D721Med (cell line): ENCODE data around the gene MSL1.
"Not testable (repeated sequence)": the region's sequence is repeated elsewhere in the genome, so short reads cannot be mapped to it uniquely, and the experiment has no call there.

ENCODE experiments used
- DNase-seq: peaks from one replicate; pipeline ENCODE4 v3.0.0; 2011; ENCODE audit warnings: low spot score; ENCODE audit not compliant: insufficient read length
- FAIRE-seq: peaks from 2 replicates; lab custom pipeline; 2011; peaks lifted over from hg19 to GRCh38; lab: Jason Lieb, UNC
- CTCF ChIP-seq: IDR thresholded peaks from 2 replicates; pipeline ENCODE4 v1.5.1; 2012; ENCODE audit warnings: mild to moderate bottlenecking, control low read depth; ENCODE audit not compliant: insufficient read depth; ENCODE audit errors: missing control alignments

The MSL1 gene

GRCh38 chr17:40129498-40129897 is 7.7 kb downstream of the MSL1 start:
- FAIRE-seq (no peak), DNase-seq (no peak)

GRCh38 chr17:40130352-40131042 is 8.7 kb downstream of the MSL1 start:
- no peak for TF ChIP-seq CTCF
- FAIRE-seq (no peak), DNase-seq (no peak)

More at GRCh38 chr17:40129498-40129897, 7.7 kb downstream of the MSL1 start:
- TF ChIP-seq CTCF: no peak

GRCh38 chr17:40134184-40134583 is 12.4 kb downstream of the MSL1 start:
- FAIRE-seq (no peak), DNase-seq (no peak)
- no peak for TF ChIP-seq CTCF

GRCh38 chr17:40135817-40136216 is 14.0 kb downstream of the MSL1 start:
- DNase-seq (no peak), FAIRE-seq (no peak)
- no peak for TF ChIP-seq CTCF

- no peak for TF ChIP-seq CTCF
- DNase-seq: no peak
- FAIRE-seq: no peak
Observed at GRCh38 chr17:40139566-40140058, 17.8 kb downstream of the MSL1 start.

GRCh38 chr17:40143166-40143565 is 21.4 kb downstream of the MSL1 start:
- not testable (repeated sequence) for DNase-seq, FAIRE-seq

- DNase-seq (no peak), FAIRE-seq (no peak)
- no peak for TF ChIP-seq CTCF
Observed at GRCh38 chr17:40145476-40145875, 23.7 kb downstream of the MSL1 start.
